Naive thymus-derived CD8-positive, alpha-beta T cell (primary cell): ENCODE measurements around the gene SHQ1. TPM values are rescaled to one million over a fixed set of nuclear protein-coding genes. Genes with fewer than 3 reads are reported as not detected.

Experiments
- ATAC-seq, 2 donors: fragments of 150-1000 bp; cut with Tn5 transposase in 1 of 2; sonication (Bioruptor Pico), chemical (Tn5 transposase) in 1 of 2; 1 replicate in 1 of 2; 2 replicates in 1 of 2; pipeline ENCODE4 v1.10.0; 2021; ENCODE audit warnings: mild to moderate bottlenecking in 2 of 2, moderate library complexity in 2 of 2
- POLR2A ChIA-PET: fragments of 350-600 bp; sonication (Branson Sonifier 250); formaldehyde crosslinking; loops from one replicate; lab custom pipeline; 2021; ENCODE audit warnings: antibody characterized with exemption; lab: Charles Lee
- DNase-seq, 10 donors: peaks; one replicate each; pipeline versions ENCODE4 v3.0.0 to v3.0.0-alpha.2; 2020 to 2022
- H3K27ac Mint-ChIP-seq, 10 donors: one replicate each; pipeline ENCODE4 v1.8.0; 2020 to 2022; ENCODE audit warnings: mild to moderate bottlenecking in 10 of 10, mixed read lengths in 10 of 10, moderate library complexity in 4 of 10, inconsistent platforms in 1 of 10
- H3K27me3 Mint-ChIP-seq, 5 donors: one replicate each; pipeline ENCODE4 v1.8.0; 2021 to 2022; ENCODE audit warnings: mixed read lengths in 5 of 5
- H3K36me3 Mint-ChIP-seq, 3 donors: one replicate each; pipeline ENCODE4 v1.8.0; 2020 to 2022; ENCODE audit warnings: mixed read lengths in 3 of 3, mild to moderate bottlenecking in 2 of 3, inconsistent platforms in 1 of 3
- H3K4me1 Mint-ChIP-seq, 4 donors: one replicate each; pipeline ENCODE4 v1.8.0; 2021 to 2022; ENCODE audit warnings: mixed read lengths in 4 of 4
- H3K4me3 Mint-ChIP-seq, 10 donors: one replicate each; pipeline ENCODE4 v1.8.0; 2020 to 2022; ENCODE audit warnings: mild to moderate bottlenecking in 10 of 10, mixed read lengths in 10 of 10, moderate library complexity in 6 of 10, inconsistent platforms in 1 of 10
- H3K9me3 Mint-ChIP-seq, 9 donors: one replicate each; pipeline ENCODE4 v1.8.0; 2020 to 2022; ENCODE audit warnings: mixed read lengths in 9 of 9, mild to moderate bottlenecking in 3 of 9, inconsistent platforms in 1 of 9, moderate library complexity in 1 of 9
- polyA plus RNA-seq, 3 donors: library from polyadenylated mRNA; unstranded; fragments of 300-500 nt; fragmentation: Illumina TruSeq; gene quantifications; one replicate each; pipeline ENCODE4 v1.2.3, GENCODE V29; 2021
- total RNA-seq, 8 experiments: library from RNA in 2 of 8; stranded (reverse) in 2 of 8; gene quantifications; one replicate each; pipeline ENCODE4 v1.2.3 and lab custom pipeline; 2021 to 2026

Gene SHQ1
- total RNA-seq, result 10 to 100 TPM; 23.4 to 26.4 TPM
- polyA plus RNA-seq, result 10 to 100 TPM; 14.8 to 22.7 (median 16.5) TPM
- total RNA-seq (lab: John Stamatoyannopoulos, UW), result 13.8 to 84.9 (median 32.2) reads per million in 6 experiments

GRCh38 chr3:72847751-72848702, at the start of gene SHQ1:
SHQ1 (minus strand) TSS chr3:72848445; CDS start chr3:72848340, 105 bp downstream.
- peaks cover 0 to 12% (median 0%) of the 10 kb centered on the region in 3 donors for H3K36me3 Mint-ChIP-seq
- ATAC-seq (peak; percentile 93 to 96), DNase-seq (peak; percentile 84 to 96 (median 92))
- peaks cover 25 to 57% (median 51%) of the 10 kb centered on the region in 4 donors for H3K4me1 Mint-ChIP-seq
- no peaks in the 10 kb centered on the region for H3K27me3 Mint-ChIP-seq
- H3K4me3 Mint-ChIP-seq, result peak within 1 kb of the TSS; percentile 92 to 99 (median 97)
- H3K9me3 Mint-ChIP-seq, result no peaks in the 10 kb centered on the region
- POLR2A ChIA-PET, result interaction anchor here (0.6 kb wide), 1 partner anchor 761 kb away, joined by 5 read pairs; no protein-coding TSS in a partner anchor
- H3K27ac Mint-ChIP-seq, result peak within 1 kb of the TSS; percentile 82 to 92 (median 86)

GRCh38 chr3:72897758-72898007, 49.4 kb upstream of the SHQ1 start:
- H3K9me3 Mint-ChIP-seq, result peaks cover 0 to 3% (median 0%) of the 10 kb centered on the region in 9 donors
- DNase-seq, result no peak
- H3K4me3 Mint-ChIP-seq, result no peak overlapping the region
- H3K36me3 Mint-ChIP-seq, result peaks cover 0 to 4% (median 0%) of the 10 kb centered on the region in 3 donors
- H3K27ac Mint-ChIP-seq, result no peak overlapping the region
- no peak for ATAC-seq
- POLR2A ChIA-PET, result no interaction called here
- peaks cover 6 to 23% (median 19%) of the 10 kb centered on the region in 5 donors for H3K27me3 Mint-ChIP-seq
- peaks cover 0 to 6% (median 0%) of the 10 kb centered on the region in 4 donors for H3K4me1 Mint-ChIP-seq

- no peak overlapping the region for H3K4me3 Mint-ChIP-seq
- POLR2A ChIA-PET, result no interaction called here
These were observed 48.9 kb upstream of the SHQ1 start for GRCh38 chr3:72896996-72897757.

GRCh38 chr3:72894976-72895552, 46.8 kb upstream of the SHQ1 start:
- Mint-ChIP-seq H3K27me3 (peaks cover 7 to 38% (median 25%) of the 10 kb centered on the region in 5 donors), H3K4me3 (no peak overlapping the region)
- ATAC-seq, result no peak

More at GRCh38 chr3:72896996-72897757, 48.9 kb upstream of the SHQ1 start:
- no peak overlapping the region for H3K27ac Mint-ChIP-seq
- ATAC-seq (no peak), DNase-seq (no peak)
- H3K9me3 Mint-ChIP-seq, result peaks cover 0 to 3% (median 0%) of the 10 kb centered on the region in 9 donors
- H3K36me3 Mint-ChIP-seq, result peaks cover 0 to 4% (median 0%) of the 10 kb centered on the region in 3 donors
- peaks cover 6 to 24% (median 19%) of the 10 kb centered on the region in 5 donors for H3K27me3 Mint-ChIP-seq
- H3K4me1 Mint-ChIP-seq, result peaks cover 0 to 6% (median 0%) of the 10 kb centered on the region in 4 donors

GRCh38 chr3:72892870-72893269, 44.6 kb upstream of the SHQ1 start:
- DNase-seq, result no peak
- Mint-ChIP-seq H3K4me3 (no peak overlapping the region), H3K27ac (no peak overlapping the region), H3K4me1 (peaks cover 5 to 13% (median 9%) of the 10 kb centered on the region in 4 donors), H3K27me3 (peaks cover 10 to 50% (median 37%) of the 10 kb centered on the region in 5 donors), H3K36me3 (no peaks in the 10 kb centered on the region), H3K9me3 (no peaks in the 10 kb centered on the region)
- POLR2A ChIA-PET, result no interaction called here
- ATAC-seq, result no peak

More at GRCh38 chr3:72894976-72895552, 46.8 kb upstream of the SHQ1 start:
- DNase-seq, result no peak
- H3K36me3 Mint-ChIP-seq, result no peaks in the 10 kb centered on the region
- H3K27ac Mint-ChIP-seq, result no peak overlapping the region
- H3K4me1 Mint-ChIP-seq, result peaks cover 0 to 6% (median 0%) of the 10 kb centered on the region in 4 donors
- H3K9me3 Mint-ChIP-seq, result no peaks in the 10 kb centered on the region
- POLR2A ChIA-PET, result interaction anchor here (0.6 kb wide), 1 partner anchor 1084 kb away, joined by 6 read pairs; no protein-coding TSS in a partner anchor

GRCh38 chr3:72892081-72892775, 44.0 kb upstream of the SHQ1 start:
- no peak for DNase-seq
- Mint-ChIP-seq H3K4me1 (peaks cover 11 to 19% (median 14%) of the 10 kb centered on the region in 4 donors), H3K27me3 (peaks cover 15 to 56% (median 43%) of the 10 kb centered on the region in 5 donors), H3K27ac (no peak overlapping the region), H3K4me3 (no peak overlapping the region), H3K9me3 (no peaks in the 10 kb centered on the region), H3K36me3 (peaks cover 0 to 4% (median 0%) of the 10 kb centered on the region in 3 donors)
- ATAC-seq, result no peak
- POLR2A ChIA-PET, result interaction anchor here (0.6 kb wide), 1 partner anchor 130 kb away, joined by 5 read pairs; no protein-coding TSS in a partner anchor

- no peak for ATAC-seq
These were observed 43.0 kb upstream of the SHQ1 start for GRCh38 chr3:72891053-72891855.

GRCh38 chr3:72890166-72890925, 42.1 kb upstream of the SHQ1 start:
- Mint-ChIP-seq H3K27me3 (peaks cover 29 to 71% (median 62%) of the 10 kb centered on the region in 5 donors), H3K4me1 (peaks cover 15 to 22% (median 15%) of the 10 kb centered on the region in 4 donors), H3K27ac (no peak overlapping the region), H3K4me3 (peak overlapping the region in 1 of 10 donors; percentile 34), H3K36me3 (peaks cover 0 to 4% (median 3%) of the 10 kb centered on the region in 3 donors), H3K9me3 (no peaks in the 10 kb centered on the region)
- no peak for DNase-seq
- ATAC-seq, result no peak
- POLR2A ChIA-PET, result no interaction called here

More at GRCh38 chr3:72891053-72891855, 43.0 kb upstream of the SHQ1 start:
- no peak for DNase-seq
- no peak overlapping the region for H3K27ac Mint-ChIP-seq
- POLR2A ChIA-PET, result interaction anchor here (0.6 kb wide), 1 partner anchor 131 kb away, joined by 5 read pairs; no protein-coding TSS in a partner anchor
- no peaks in the 10 kb centered on the region for H3K9me3 Mint-ChIP-seq
- H3K27me3 Mint-ChIP-seq, result peaks cover 20 to 64% (median 53%) of the 10 kb centered on the region in 5 donors
- peaks cover 15 to 22% (median 15%) of the 10 kb centered on the region in 4 donors for H3K4me1 Mint-ChIP-seq
- peak overlapping the region in 1 of 10 donors; percentile 24 for H3K4me3 Mint-ChIP-seq
- H3K36me3 Mint-ChIP-seq, result peaks cover 0 to 4% (median 3%) of the 10 kb centered on the region in 3 donors

- Mint-ChIP-seq H3K36me3 (peaks cover 0 to 4% (median 3%) of the 10 kb centered on the region in 3 donors), H3K4me1 (peaks cover 15 to 22% (median 15%) of the 10 kb centered on the region in 4 donors), H3K27ac (no peak overlapping the region), H3K9me3 (peaks cover 0 to under 1% (median 0%) of the 10 kb centered on the region in 9 donors), H3K27me3 (peaks cover 37 to 71% (median 70%) of the 10 kb centered on the region in 5 donors), H3K4me3 (peak overlapping the region in 6 of 10 donors; percentile 52 to 70 (median 62))
- no peak for DNase-seq
- POLR2A ChIA-PET, result no interaction called here
- ATAC-seq, result no peak
These were observed 41.3 kb upstream of the SHQ1 start for GRCh38 chr3:72889310-72890165.
